SK-N-SH treated with all-trans-retinoic acid at 6 μM for 48 hours (cell line): Measurements from ENCODE around the gene TOP1.

Source experiments
- ARNTL ChIP-seq: fragments of 450-650 bp; formaldehyde crosslinking; IDR thresholded peaks from 2 replicates; pipeline ENCODE4 v1.5.0; 2020; ENCODE audit warnings: low read depth, mild to moderate bottlenecking, moderate library complexity, borderline replicate concordance
- BACH2 ChIP-seq: fragments of 250-450 bp; sonication (Bioruptor Pico); IDR thresholded peaks from 2 replicates; pipeline ENCODE4 v1.9.0; 2021; ENCODE audit warnings: mild to moderate bottlenecking, borderline replicate concordance
- ESRRG ChIP-seq: fragments of 250-450 bp; sonication (Bioruptor Pico); IDR thresholded peaks from 2 replicates; pipeline ENCODE4 v1.6.1; 2021; ENCODE audit warnings: mild to moderate bottlenecking
- RARB ChIP-seq: fragments of 250-450 bp; sonication (Bioruptor Pico); IDR thresholded peaks from 2 replicates; pipeline ENCODE4 v1.8.0; 2021; ENCODE audit warnings: mild to moderate bottlenecking, moderate library complexity
- ZNF565 ChIP-seq: fragments of 450-650 bp; formaldehyde crosslinking; conservative IDR thresholded peaks from 2 replicates; pipeline ENCODE4 v1.5.0; 2020; ENCODE audit warnings: low read depth, mild to moderate bottlenecking, moderate library complexity
- ZNF70 ChIP-seq: fragments of 450-650 bp; formaldehyde crosslinking; IDR thresholded peaks from 2 replicates; pipeline ENCODE4 v1.5.0; 2020; ENCODE audit warnings: mild to moderate bottlenecking, moderate library complexity
- ZNF8 ChIP-seq: fragments of 450-650 bp; formaldehyde crosslinking; IDR thresholded peaks from 2 replicates; pipeline ENCODE4 v1.5.0; 2020; ENCODE audit warnings: mild to moderate bottlenecking, moderate library complexity
- TF ChIP-seq, protein P1 (sequence below): fragments of 250-450 bp; sonication (Bioruptor Pico); IDR thresholded peaks from 2 replicates; pipeline ENCODE4 v1.5.1; 2020; ENCODE audit warnings: low read depth, mild to moderate bottlenecking, moderate library complexity
- TF ChIP-seq, protein P2 (sequence below): fragments of 250-450 bp; sonication (Bioruptor Pico); IDR thresholded peaks from 2 replicates; pipeline ENCODE4 v1.8.0; 2020; ENCODE audit warnings: mild to moderate bottlenecking, moderate library complexity, borderline replicate concordance
- TF ChIP-seq, protein P3 (sequence below): fragments of 250-450 bp; sonication (Bioruptor Pico); IDR thresholded peaks from 2 replicates; pipeline ENCODE4 v1.5.1; 2021; ENCODE audit warnings: mild to moderate bottlenecking, moderate library complexity

DNA sequence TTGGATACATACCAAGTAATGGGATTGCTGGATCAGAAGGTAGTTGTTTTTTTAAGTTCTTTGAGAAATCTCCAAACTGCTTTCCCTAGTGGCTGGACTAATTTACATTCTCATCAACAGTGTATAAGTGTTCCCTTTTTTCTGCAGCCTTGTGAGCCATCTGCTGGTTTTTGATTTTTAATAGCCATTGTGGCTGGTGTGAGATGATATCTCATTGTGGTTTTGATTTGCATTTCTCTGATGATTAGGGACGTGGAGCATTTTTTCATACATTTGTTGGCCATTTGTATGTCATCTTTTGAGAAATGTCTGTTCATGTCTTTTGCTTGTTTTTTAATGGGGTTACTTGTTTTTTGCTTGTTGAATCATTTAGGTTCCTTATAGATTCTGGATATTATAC, 34.8 kb downstream of the TOP1 start:
- TF ChIP-seq, protein P1, sequence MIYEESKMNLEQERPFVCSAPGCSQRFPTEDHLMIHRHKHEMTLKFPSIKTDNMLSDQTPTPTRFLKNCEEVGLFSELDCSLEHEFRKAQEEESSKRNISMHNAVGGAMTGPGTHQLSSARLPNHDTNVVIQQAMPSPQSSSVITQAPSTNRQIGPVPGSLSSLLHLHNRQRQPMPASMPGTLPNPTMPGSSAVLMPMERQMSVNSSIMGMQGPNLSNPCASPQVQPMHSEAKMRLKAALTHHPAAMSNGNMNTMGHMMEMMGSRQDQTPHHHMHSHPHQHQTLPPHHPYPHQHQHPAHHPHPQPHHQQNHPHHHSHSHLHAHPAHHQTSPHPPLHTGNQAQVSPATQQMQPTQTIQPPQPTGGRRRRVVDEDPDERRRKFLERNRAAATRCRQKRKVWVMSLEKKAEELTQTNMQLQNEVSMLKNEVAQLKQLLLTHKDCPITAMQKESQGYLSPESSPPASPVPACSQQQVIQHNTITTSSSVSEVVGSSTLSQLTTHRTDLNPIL (CRISPR knock-in tag) = no peak
- no peak for TF ChIP-seq ZNF8
- no peak for TF ChIP-seq RARB (CRISPR knock-in tag)
- no peak for TF ChIP-seq ARNTL (CRISPR knock-in tag)
- TF ChIP-seq, protein P2, sequence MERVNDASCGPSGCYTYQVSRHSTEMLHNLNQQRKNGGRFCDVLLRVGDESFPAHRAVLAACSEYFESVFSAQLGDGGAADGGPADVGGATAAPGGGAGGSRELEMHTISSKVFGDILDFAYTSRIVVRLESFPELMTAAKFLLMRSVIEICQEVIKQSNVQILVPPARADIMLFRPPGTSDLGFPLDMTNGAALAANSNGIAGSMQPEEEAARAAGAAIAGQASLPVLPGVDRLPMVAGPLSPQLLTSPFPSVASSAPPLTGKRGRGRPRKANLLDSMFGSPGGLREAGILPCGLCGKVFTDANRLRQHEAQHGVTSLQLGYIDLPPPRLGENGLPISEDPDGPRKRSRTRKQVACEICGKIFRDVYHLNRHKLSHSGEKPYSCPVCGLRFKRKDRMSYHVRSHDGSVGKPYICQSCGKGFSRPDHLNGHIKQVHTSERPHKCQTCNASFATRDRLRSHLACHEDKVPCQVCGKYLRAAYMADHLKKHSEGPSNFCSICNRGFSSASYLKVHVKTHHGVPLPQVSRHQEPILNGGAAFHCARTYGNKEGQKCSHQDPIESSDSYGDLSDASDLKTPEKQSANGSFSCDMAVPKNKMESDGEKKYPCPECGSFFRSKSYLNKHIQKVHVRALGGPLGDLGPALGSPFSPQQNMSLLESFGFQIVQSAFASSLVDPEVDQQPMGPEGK = no peak
- no peak for TF ChIP-seq ESRRG (CRISPR knock-in tag)
- no peak for TF ChIP-seq ZNF70 (CRISPR knock-in tag)
- TF ChIP-seq BACH2 (CRISPR knock-in tag) = no peak
- no peak for TF ChIP-seq ZNF565 (CRISPR knock-in tag)
- TF ChIP-seq, protein P3, sequence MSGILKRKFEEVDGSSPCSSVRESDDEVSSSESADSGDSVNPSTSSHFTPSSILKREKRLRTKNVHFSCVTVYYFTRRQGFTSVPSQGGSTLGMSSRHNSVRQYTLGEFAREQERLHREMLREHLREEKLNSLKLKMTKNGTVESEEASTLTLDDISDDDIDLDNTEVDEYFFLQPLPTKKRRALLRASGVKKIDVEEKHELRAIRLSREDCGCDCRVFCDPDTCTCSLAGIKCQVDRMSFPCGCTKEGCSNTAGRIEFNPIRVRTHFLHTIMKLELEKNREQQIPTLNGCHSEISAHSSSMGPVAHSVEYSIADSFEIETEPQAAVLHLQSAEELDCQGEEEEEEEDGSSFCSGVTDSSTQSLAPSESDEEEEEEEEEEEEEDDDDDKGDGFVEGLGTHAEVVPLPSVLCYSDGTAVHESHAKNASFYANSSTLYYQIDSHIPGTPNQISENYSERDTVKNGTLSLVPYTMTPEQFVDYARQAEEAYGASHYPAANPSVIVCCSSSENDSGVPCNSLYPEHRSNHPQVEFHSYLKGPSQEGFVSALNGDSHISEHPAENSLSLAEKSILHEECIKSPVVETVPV (CRISPR knock-in tag) = no peak
